Subcutaneous adipose tissue (tissue), 4 donors: ENCODE data around the gene SOX8. TPM values are rescaled to one million over a fixed set of nuclear protein-coding genes. Genes with fewer than 3 reads are reported as not detected.

Experiments
- total RNA-seq, 4 donors: library from RNA; depleted of rRNA; stranded (reverse); fragments of >200 nt; gene quantifications; one replicate each; pipeline ENCODE4 v1.1.0, GENCODE V29; 2016
- TF ChIP-seq, protein P1 (sequence below): fragments of 450-650 bp; IDR thresholded peaks from one replicate; pipeline ENCODE4 v1.5.1; 2016; ENCODE audit warnings: low read depth, mild to moderate bottlenecking, control low read depth, antibody characterized with exemption, moderate library complexity

The SOX8 gene
- total RNA-seq, 4 donors from 2014 or later = 1.0 TPM; not detected in 3

DNA sequence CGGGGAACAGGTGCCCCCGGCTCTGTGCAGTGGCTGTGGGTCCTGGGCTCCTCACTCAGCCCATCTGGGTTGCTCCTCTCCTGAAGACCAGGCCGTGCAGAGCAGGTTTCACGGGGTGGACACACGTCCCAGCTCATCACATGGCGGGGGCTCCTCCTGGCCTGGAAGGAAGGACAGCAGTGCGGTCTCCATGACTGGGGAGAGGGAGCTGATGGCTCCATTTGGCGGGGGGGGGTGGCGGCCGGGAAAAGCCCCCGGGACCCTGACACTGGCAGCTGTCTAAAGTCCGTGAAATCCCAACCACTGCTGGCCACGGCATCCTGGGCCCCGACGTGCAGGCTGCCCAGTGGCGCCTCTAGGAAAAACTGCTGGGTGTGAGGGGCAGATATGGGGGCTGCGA lies 19.0 kb downstream of the SOX8 start:
- TF ChIP-seq, protein P1, sequence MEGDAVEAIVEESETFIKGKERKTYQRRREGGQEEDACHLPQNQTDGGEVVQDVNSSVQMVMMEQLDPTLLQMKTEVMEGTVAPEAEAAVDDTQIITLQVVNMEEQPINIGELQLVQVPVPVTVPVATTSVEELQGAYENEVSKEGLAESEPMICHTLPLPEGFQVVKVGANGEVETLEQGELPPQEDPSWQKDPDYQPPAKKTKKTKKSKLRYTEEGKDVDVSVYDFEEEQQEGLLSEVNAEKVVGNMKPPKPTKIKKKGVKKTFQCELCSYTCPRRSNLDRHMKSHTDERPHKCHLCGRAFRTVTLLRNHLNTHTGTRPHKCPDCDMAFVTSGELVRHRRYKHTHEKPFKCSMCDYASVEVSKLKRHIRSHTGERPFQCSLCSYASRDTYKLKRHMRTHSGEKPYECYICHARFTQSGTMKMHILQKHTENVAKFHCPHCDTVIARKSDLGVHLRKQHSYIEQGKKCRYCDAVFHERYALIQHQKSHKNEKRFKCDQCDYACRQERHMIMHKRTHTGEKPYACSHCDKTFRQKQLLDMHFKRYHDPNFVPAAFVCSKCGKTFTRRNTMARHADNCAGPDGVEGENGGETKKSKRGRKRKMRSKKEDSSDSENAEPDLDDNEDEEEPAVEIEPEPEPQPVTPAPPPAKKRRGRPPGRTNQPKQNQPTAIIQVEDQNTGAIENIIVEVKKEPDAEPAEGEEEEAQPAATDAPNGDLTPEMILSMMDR = no peak

DNA sequence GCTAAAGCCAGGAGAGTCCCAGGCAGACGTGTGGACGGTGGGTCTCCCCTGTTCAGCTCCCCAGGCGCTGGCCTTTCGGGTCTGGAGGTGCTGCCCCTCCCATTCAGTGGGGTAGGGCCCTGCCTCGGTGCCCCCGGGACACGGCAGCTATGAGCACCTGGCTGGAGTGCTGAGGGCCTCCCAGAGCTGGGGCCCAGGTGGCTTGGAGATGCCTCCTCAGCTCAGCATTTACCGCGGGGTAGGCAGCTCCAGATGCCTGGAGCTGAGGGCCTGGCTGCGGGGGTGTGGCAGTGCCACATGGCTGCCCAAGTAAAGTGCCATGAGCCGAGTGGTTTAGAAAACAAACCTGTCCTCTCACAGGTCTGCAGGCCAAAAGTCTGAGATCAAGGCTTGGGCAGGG lies 19.5 kb downstream of the SOX8 start:
- TF ChIP-seq, protein P1 = no peak

DNA sequence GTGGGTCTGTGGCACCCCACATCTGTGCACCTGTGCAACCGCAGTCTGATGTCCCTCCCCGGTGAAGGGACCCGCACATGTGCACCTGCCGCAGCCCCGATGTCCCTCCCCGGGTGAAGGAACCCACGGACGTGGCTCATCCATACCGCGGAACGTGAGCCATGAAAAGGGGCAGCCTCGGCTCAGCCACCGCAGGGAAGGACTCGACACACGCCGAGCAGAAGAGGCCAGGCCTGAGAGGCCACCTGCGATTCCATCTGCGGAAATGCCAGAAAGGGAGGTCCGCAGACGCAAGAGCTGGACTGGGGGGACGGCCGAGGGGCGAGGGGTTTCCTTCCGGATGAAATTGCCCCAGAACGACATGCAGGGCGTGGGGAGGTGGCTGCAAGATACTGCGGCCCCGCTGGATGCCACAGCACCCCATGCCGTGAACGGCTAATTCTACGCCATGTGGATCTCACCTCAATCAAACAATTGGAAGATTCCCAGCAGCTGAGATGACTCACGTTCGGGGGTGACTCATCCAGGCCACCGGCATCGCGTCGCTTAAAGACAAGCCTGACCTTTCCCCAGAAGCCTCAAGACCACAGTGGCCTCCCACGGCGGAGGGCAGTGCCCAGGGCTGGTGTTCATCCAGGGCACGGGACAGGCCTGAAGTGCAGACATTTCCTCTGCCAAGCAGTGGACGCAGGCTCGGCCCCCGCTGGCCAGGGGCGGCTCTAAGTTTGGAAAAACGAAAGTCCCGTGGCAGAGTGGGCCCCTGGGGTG lies 21.0 kb downstream of the SOX8 start:
- TF ChIP-seq, protein P1 = no peak

DNA sequence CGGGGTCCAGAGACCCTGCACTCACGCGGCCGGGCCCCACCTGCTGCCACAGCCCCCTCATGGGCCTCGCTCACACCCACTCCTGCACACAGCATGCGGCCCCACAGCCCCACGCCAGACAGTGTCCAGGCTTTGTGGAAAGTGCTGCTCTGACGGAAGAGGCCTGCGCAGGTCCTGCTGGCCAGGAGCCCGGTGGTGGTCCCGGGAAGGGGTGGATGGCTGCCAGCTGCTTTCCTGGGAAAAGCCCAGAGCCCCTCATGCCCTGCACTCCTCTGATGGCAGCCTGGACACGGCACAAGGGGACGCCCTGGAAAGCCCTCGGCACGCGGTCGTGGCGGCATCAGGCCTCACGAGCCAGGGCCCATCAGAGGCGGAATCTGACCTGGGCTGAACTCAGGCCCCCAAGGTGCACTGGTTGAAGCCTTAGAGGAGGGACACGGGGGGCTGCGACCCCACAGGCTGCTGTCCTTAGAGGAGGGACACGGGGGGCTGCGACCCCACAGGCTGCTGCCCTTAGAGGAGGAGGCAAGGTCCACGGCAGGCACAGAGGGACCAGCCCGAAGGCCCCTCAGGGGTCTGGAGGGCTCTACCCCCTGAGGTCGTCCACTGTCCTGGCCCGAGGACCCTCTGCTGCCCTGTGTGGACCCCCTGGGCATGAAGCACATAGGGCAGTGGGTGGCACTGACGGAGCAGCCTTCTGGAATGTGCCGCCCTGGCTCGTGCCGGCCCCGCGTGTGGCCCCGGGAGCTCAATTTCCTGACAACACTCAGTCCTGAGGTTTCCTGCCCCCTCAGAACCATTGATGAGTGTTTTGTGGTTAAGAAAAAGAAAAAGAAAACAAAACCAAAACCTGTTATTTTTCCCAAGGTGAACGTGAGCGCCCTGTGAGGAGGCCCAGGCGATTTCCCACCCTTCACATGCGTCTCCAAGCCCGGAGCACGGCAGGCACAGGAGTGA lies 22.1 kb downstream of the SOX8 start:
- TF ChIP-seq, protein P1 = no peak

DNA sequence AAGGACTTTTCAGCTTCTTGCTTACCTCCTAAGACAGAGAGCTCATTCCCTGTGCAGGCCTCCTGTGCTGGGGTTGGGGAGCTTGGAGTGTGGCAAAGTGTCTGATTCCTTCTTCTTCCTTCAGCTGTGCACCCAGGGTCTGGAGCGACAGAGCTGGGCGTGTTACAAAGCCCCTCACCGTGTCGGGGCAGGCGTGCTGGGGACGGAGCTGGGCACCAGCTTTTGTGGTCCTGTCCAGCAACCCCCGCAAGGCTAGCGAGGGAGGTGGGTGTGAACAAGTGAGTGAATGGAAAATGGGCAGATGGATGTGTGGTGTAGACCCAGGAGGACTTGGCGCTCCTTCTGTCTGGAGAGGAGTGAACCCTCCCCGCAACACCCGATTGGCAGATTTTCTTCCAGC lies 23.7 kb downstream of the SOX8 start:
- TF ChIP-seq, protein P1 = no peak

DNA sequence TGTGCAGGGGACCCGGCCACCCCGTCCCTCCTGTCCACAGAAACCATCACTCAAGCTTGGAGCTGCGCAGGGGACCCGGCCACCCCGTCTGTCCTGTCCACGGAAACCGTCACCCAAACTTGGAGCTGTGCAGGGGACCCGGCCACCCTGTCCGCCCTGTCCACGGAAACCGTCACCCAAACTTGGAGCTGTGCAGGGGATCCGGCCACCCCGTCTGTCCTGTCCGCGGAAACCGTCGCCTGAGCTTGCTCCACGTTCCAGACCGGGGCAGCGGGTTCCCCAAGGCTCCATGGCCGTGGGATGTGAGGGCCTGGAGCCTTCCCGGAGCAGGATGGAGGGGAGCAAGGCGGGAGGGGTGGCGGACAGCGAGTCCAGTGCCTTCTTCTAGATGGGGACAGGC lies 25.2 kb downstream of the SOX8 start:
- TF ChIP-seq, protein P1 = no peak

DNA sequence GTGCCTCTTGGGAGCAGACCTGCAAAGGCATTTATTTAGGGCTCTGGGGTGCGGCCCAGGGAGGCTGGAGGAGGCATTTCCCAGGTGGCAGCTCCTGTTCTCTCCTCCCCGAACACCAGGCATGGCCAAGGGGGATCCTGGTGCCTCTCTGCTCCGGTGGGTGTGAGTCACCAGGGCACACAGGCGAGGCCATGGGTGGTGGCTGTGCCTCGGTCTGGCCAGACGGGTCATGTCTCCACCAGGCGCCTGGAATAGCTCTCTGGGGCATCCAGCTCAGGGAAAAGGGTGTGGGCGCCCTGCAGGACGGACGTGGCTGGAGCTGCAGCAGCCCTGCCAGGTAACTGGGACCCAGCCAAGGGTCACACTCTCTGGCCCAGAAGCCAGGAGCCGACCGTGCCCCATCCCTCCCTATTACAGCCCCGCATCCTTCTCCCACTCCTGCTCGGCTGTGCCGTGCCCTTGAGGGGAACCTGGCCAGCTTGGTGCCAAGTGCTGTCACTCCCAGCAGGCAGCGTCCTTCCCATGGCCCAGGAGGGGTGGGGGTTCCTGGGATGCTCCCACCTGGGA lies 25.8 kb downstream of the SOX8 start:
- TF ChIP-seq, protein P1 = no peak
